HUES64 (cell line): Measurements from ENCODE around the gene ANAPC1.
"Not testable (repeated sequence)": the region's sequence is repeated elsewhere in the genome, so short reads cannot be mapped to it uniquely, and the experiment has no call there.

ENCODE experiments used
- H3K27ac ChIP-seq: 2 replicates; pipeline ENCODE4 v1.7.0; 2013; ENCODE audit warnings: low read depth, low read length, inconsistent platforms
- H3K27me3 ChIP-seq: 2 replicates; pipeline ENCODE4 v1.6.1; 2013; ENCODE audit warnings: mild to moderate bottlenecking, low read length; ENCODE audit not compliant: insufficient read depth
- H3K36me3 ChIP-seq: 2 replicates; pipeline ENCODE4 v1.6.1; 2013; ENCODE audit warnings: mild to moderate bottlenecking, low read length; ENCODE audit not compliant: insufficient read depth
- H3K4me1 ChIP-seq: 2 replicates; pipeline ENCODE4 v1.6.1; 2013; ENCODE audit warnings: mild to moderate bottlenecking, low read length, moderate library complexity; ENCODE audit not compliant: insufficient read depth
- H3K4me3 ChIP-seq: 2 replicates; pipeline ENCODE4 v1.5.1; 2013; ENCODE audit warnings: mild to moderate bottlenecking, low read length, moderate library complexity
- H3K9ac ChIP-seq: 2 replicates; pipeline ENCODE4 v1.6.1; 2013; ENCODE audit warnings: mild to moderate bottlenecking, low read depth, low read length
- H3K9me3 ChIP-seq: 2 replicates; pipeline ENCODE4 v1.6.1; 2013; ENCODE audit warnings: low read depth, low read length; ENCODE audit not compliant: insufficient read depth
- WGBS: fragments of 150-250, 120-280 bp; methylation state at CpG from one replicate; pipeline ENCODE4 v1.1.7; 2013; ENCODE audit warnings: missing lambda C conversion rate; 5-methylcytosine and 5-hydroxymethylcytosine counted together

Gene ANAPC1

DNA sequence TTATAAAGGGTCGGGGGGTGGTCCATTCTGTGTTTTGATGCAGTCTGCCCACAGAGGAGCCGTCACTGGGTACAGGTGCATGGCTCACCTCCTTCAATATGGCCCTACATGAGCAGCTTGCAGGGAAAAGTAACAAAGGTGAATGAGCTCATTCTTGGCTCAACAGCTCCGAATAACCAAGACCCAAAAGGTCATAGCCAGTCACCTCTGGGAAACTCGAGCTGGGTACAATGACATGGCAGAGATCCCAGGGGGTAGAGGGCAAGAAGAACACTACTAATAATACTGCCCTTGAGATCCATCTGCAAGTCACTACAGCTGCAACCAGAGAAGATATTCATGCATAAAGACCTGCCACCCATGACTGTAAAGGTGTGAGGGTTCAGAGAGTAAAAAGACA lies 106.8 kb downstream of the ANAPC1 start:
- not testable (repeated sequence) for H3K9ac ChIP-seq, H3K4me3 ChIP-seq, H3K4me1 ChIP-seq, H3K27me3 ChIP-seq, H3K9me3 ChIP-seq, H3K27ac ChIP-seq
- 91% methylated on average over 3 of the region's 4 CpGs for WGBS
- peaks cover 12% of the 10 kb centered on the region for H3K36me3 ChIP-seq

DNA sequence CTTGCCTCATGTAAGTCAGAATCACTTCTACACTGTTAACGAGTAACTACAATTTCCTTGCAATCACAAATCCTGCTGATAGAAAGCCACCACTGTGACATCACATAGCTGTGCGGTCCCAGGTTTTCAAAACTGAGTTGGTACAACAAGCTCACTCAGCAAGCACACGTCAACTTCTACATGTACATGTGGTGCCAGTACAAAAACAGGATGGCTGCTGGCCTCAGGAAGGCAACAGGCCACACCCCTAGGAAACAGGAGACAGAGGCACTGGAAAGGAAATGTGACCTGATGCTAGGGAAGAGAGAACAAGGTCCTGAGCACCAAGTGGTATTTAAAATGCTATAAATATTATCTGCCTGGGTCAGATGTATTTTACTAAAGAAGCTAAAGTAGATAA lies 107.7 kb downstream of the ANAPC1 start:
- not testable (repeated sequence) for H3K9ac ChIP-seq, H3K4me1 ChIP-seq, H3K27ac ChIP-seq, H3K27me3 ChIP-seq, H3K9me3 ChIP-seq, H3K4me3 ChIP-seq
- H3K36me3 ChIP-seq = peaks cover 11% of the 10 kb centered on the region
- WGBS = no CpG with 5 or more reads among the region's 3 CpGs

DNA sequence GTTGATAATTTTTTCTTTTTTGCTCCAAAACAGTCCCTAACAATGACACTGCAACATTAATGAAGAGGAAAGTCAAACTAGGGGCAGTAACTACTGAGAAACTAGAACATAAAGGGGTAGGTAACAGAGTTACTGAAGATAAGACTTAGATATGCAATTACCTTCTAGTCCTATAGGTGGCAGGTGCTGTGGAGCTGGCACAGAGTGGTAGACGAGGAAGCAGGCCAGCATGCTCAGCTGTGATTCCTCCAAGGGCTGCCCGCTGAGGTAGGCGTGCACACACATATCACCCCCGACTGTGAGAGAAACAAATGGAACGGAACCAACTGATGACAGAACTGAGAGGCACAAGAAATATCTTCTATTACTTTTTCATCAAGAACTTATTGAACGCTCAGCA lies 111.8 kb downstream of the ANAPC1 start:
- not testable (repeated sequence) for H3K9me3 ChIP-seq, H3K9ac ChIP-seq, H3K4me1 ChIP-seq, H3K27ac ChIP-seq, H3K27me3 ChIP-seq, H3K4me3 ChIP-seq
- no CpG with 5 or more reads among the region's 6 CpGs for WGBS
- H3K36me3 ChIP-seq = peaks cover 11% of the 10 kb centered on the region

DNA sequence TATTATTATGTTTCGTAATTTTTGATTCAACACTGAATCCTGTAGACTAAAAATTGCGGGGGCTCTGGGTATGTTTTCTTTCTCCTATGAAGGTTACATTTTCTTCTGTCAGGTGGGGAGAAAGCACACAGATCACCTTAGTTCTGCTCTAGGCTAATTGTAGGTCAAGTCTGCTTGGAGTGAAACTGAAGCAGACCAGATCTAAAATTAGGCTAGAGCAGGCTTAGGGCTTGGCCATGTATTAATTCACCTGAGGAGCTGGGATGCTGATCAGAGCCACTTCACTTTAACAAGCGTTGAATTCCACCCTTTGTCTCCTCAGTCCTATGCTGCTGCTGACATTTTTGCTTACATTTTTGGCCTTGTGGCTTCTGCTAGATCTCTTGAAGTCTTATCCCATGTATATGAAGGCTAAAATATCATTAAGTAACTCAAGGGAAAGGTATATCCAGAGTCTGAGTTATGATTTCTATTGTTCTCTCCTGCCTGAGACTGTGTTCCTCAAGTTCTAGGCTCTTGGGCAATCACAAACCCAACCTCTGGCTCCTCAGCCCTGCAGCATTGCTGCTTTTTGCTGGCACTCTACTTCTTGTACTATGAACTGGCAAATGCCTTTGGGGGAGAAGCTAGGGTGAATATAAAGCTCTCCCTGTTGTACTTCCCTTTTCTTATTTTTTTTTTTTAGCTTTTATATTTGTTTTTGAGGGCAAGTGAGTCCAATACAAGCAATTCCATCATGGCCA lies 112.9 kb downstream of the ANAPC1 start:
- H3K9ac ChIP-seq, H3K36me3 ChIP-seq, H3K4me1 ChIP-seq, H3K27me3 ChIP-seq, H3K4me3 ChIP-seq, H3K9me3 ChIP-seq, H3K27ac ChIP-seq: not testable (repeated sequence)
- no CpG with 5 or more reads among the region's 3 CpGs for WGBS

DNA sequence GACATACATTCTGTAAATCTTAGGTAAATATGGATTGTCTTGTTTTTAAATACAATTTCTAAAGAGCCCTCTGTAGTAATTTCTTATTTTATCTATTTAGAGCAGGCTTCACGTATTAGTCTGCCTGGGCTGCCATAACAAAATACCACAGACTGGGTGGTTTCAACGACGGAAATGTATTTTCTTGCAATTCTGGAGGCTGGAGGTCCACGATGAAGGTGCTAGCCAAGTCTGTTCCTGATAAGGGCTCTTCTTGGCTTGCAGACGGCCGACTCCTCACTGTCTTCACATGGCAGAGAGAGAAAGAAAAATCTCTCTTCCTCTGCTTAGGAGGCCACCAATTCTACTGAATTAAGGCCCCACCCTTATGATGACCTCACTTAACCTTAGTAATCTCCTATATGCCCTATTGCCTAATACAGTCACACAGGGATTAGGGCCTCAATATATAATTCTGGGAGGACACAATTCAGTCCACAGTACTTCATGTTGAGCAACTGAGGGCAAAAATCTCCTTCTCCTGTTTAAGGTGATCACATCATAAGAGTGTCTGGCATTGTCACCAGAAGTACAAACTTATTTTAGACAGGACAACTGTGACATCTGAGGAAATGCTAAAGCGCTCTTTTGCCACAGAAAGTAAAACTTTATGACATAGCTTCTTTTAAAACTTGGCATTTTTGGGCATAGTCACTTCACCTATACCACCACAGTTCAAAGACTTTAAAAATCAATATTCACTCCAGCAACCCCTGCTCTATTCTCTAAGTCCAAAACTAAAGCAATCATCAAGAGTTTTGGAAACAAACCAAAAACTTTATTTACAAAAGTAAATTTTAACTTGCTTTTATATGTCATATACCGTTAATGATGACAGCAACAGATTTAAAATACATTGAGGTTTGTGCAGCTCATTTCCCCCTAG lies 115.5 kb downstream of the ANAPC1 start:
- not testable (repeated sequence) for H3K27me3 ChIP-seq, H3K27ac ChIP-seq, H3K4me1 ChIP-seq, H3K9me3 ChIP-seq, H3K4me3 ChIP-seq, H3K36me3 ChIP-seq, H3K9ac ChIP-seq
- 99% methylated on average over 5 of the region's 8 CpGs for WGBS

DNA sequence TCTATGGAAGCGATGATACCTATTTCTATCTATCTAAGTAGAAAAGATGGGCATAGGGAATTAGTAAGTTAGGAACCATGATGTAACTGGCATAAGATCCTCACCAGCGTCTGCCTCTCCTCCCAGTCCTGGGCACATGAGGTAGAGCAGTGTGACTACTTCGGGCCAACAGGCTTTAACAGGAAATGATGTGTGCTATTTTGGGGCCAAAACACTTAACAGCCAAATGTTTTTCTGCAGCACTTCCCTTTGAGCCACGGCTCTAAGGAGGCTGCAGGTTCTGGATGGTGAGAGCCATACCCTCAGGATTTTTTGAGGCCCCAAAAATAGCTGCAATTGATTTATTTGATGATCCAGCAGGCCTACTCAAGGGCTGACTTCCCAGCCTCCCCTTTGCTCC lies 116.9 kb downstream of the ANAPC1 start:
- WGBS = 88% methylated on average over 2 of the region's 4 CpGs
- not testable (repeated sequence) for H3K4me3 ChIP-seq, H3K27ac ChIP-seq

DNA sequence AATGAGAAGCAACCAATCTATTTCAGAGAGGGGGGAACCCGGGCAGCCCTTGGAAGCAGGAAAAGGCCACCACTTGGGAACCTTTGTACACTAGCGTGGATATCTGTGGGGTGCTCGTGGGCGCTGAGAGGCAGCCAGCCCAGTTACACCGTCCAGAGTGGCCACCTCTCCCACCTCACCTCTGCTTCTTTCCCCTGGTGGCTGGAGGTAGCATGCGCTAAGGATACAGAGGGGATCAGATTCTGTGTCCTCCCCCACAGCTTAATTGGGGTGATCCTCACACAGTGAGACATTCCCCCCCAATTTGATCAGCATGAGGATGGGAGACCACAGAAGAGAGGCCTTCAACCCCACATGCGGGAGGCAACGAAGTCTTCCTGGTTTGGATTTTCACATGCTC lies 117.7 kb downstream of the ANAPC1 start:
- no CpG with 5 or more reads among the region's 8 CpGs for WGBS
- H3K36me3 ChIP-seq, H3K9me3 ChIP-seq, H3K27ac ChIP-seq, H3K9ac ChIP-seq, H3K4me1 ChIP-seq, H3K4me3 ChIP-seq, H3K27me3 ChIP-seq: not testable (repeated sequence)

More for the DNA sequence above, 116.9 kb downstream of the ANAPC1 start:
- not testable (repeated sequence) for H3K36me3 ChIP-seq, H3K9me3 ChIP-seq, H3K9ac ChIP-seq, H3K27me3 ChIP-seq, H3K4me1 ChIP-seq

DNA sequence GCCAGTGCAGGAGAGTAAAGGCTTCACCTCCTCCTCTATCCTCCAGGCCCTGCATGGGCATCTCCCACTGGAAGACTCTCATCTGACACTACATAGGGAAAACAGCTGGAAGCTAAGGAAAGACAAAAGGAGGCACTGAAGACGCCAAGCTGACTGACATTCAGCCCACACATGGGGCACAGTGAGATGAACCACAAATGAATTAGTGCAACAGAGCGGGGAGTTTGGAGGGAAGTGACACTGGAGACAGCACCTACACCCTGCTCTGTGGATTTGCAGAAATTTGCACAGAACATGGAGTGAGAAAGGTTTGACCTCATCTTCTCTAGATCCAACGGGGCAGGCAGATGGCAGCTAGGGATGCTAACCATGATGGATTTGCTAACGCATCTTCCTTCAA lies 119.8 kb downstream of the ANAPC1 start:
- not testable (repeated sequence) for H3K36me3 ChIP-seq, H3K27ac ChIP-seq, H3K9ac ChIP-seq, H3K9me3 ChIP-seq, H3K27me3 ChIP-seq, H3K4me3 ChIP-seq, H3K4me1 ChIP-seq
- 95% methylated on average over 4 of the region's 4 CpGs for WGBS

DNA sequence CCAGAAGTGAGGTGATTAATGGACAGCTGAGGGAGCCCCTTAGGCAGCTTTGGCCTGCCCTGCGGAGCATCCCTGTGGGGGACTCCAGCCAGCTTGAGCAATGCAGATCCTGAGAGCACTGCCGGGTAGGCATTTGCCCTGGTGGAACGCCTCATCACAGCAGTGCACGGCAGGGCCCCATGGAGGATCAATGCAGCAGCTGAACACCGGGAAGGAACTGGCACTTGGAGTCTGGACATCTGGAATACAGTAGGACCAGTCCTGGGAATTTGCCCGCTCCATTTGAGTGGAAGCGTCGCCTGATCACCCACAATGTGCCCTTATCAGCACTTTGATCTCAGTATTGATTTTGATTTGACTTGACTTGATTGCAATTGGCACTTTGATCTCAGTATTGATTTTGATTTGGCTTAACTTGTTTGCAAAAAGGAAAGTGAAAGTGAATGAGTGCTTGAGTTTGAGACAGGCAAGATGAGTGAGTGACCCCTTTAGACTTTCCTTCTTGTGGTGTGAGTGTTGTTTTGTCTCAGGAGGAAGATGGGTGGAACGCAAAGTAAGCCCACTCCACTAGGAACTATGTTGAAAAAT lies 123.2 kb downstream of the ANAPC1 start:
- not testable (repeated sequence) for H3K27ac ChIP-seq, H3K36me3 ChIP-seq, H3K27me3 ChIP-seq, H3K9ac ChIP-seq, H3K9me3 ChIP-seq, H3K4me3 ChIP-seq, H3K4me1 ChIP-seq
- WGBS = 98% methylated on average over 8 of the region's 9 CpGs

DNA sequence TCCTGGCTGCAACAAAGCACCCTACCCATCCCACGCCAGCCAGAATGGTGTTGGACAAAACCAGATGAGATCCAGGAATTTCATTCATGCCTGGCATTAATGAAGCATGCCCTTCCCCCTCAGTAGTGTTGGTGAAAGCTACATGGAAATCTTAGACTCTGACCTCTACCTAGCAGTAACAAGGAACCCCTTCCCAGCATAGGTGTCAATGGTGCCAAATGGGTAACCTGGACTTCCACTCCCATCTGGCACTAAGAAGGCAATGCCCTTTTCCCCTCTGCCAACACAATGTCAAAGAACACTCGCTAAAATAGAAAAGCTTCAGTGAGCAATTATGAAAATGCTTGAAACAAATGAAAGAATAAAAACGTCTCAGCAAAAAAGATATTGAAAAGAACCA lies 131.5 kb downstream of the ANAPC1 start:
- H3K27ac ChIP-seq, H3K4me1 ChIP-seq, H3K9me3 ChIP-seq, H3K36me3 ChIP-seq, H3K9ac ChIP-seq, H3K4me3 ChIP-seq, H3K27me3 ChIP-seq: not testable (repeated sequence)
- WGBS = no CpG with 5 or more reads among the region's 3 CpGs

DNA sequence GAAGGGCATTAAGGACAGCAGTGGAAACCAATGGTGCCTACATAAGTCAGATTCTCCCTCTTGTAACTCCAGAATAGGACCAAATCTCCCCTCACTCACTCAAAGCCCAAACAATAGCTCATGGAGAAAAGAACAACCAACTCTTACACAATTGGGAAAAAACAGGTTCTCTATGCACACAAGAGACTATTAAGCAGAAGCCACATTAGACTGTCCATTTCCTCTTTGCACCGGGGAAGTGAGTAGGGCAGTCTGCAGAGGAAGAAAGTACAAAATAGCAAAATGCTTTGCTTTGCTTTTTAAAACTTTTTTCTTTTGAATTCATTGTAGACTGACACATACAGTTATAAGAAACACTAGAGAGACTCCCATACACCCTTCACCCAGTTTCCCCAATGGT lies 133.4 kb downstream of the ANAPC1 start:
- H3K9me3 ChIP-seq, H3K4me1 ChIP-seq, H3K9ac ChIP-seq, H3K4me3 ChIP-seq, H3K27me3 ChIP-seq, H3K27ac ChIP-seq, H3K36me3 ChIP-seq: not testable (repeated sequence)
- WGBS = 100% methylated on average over 1 of the region's 1 CpG
